Measurements from ENCODE around the gene AGER. TPM values are rescaled to one million over a fixed set of nuclear protein-coding genes. Genes with fewer than 3 reads are reported as not detected.

Gene AGER
- total RNA-seq, 1 experiment from 2014 or later = 14.3 TPM

GRCh38 chr6:32167154-32167760 lies 16.8 kb downstream of the AGER start:
- Histone ChIP-seq H3K27ac (ENCODE audit: insufficient read length, low read depth, low read length) (no peak overlapping the region), H2BK120ac (ENCODE audit: low read depth, low read length, poor library complexity, severe bottlenecking) (no peak overlapping the region), H4K91ac (ENCODE audit: insufficient read length, low read depth, low read length) (no peak overlapping the region), H3T11ph (ENCODE audit: low read length) (no peak overlapping the region), H3K14ac (ENCODE audit: insufficient read depth, low read length) (no peak overlapping the region), H4K5ac (ENCODE audit: insufficient read length, low read depth, low read length) (no peak overlapping the region), H2BK5ac (ENCODE audit: insufficient read length, low read length) (no peak overlapping the region), H2AFZ (ENCODE audit: low read length) (no peak overlapping the region), H3K4me1 (ENCODE audit: insufficient read depth, low read length) (no peaks in the 10 kb centered on the region), H3K23me2 (ENCODE audit: insufficient read length, low read depth, low read length, poor library complexity, severe bottlenecking) (no peaks in the 10 kb centered on the region), H3K23ac (ENCODE audit: insufficient read length, low read depth, low read length) (no peak overlapping the region), H2BK20ac (ENCODE audit: low read depth, low read length, poor library complexity, severe bottlenecking) (no peak overlapping the region), H3K18ac (ENCODE audit: insufficient read length, low read depth, low read length) (no peak overlapping the region), H2BK15ac (ENCODE audit: low read depth, low read length) (no peak overlapping the region), H2BK12ac (ENCODE audit: insufficient read length, low read depth, low read length) (no peak overlapping the region), H3K4ac (ENCODE audit: low read depth, low read length) (no peak overlapping the region), H3K27me3 (ENCODE audit: insufficient read depth, low read length) (no peaks in the 10 kb centered on the region), H3K9ac (ENCODE audit: extremely low read depth, insufficient read length, low read length) (no peak overlapping the region), H3K79me2 (ENCODE audit: insufficient read depth, low read length) (no peaks in the 10 kb centered on the region), H4K20me1 (ENCODE audit: control insufficient read depth, insufficient read depth, insufficient read length) (peaks cover 2% of the 10 kb centered on the region), H3K9me3 (ENCODE audit: control insufficient read depth, low read depth, low read length) (no peaks in the 10 kb centered on the region), H2AK5ac (ENCODE audit: insufficient read length, low read length) (no peak overlapping the region), H3K4me2 (ENCODE audit: insufficient read depth, insufficient read length, low read length) (no peak overlapping the region), H3K56ac (ENCODE audit: insufficient read length, low read depth, low read length) (no peak overlapping the region), H4K8ac (replicated peaks; ENCODE audit: insufficient read length, low read depth, low read length) (no peak overlapping the region), H3K79me1 (ENCODE audit: insufficient read depth, low read depth, low read length, poor library complexity, severe bottlenecking) (no peaks in the 10 kb centered on the region)
- TF ChIP-seq CTCF (conservative IDR thresholded peaks at IDR 0.05) = no peak
- Mint-ChIP-seq H3K4me1 (peaks cover 3 to 23% of the 10 kb centered on the region in 2 experiments; a peak in 2 of 4 replicates), H3K4me3 (no peak overlapping the region; a peak in 2 of 5 replicates), H3K36me3 (ENCODE audit: insufficient read depth in 1 of 3, low read depth in 3 of 3) (peaks cover 46 to 79% (median 61%) of the 10 kb centered on the region in 3 experiments), H3K27me3 (ENCODE audit: low read depth) (no peaks in the 10 kb centered on the region; the same call in 1 of the 2 replicates), H3K9me3 (no peaks in the 10 kb centered on the region), H3K27ac (peak overlapping the region in 2 of 3 experiments; percentile 38 to 66; a peak in 5 of 7 replicates)
- peak; percentile 68 for DNase-seq
- WGBS (ENCODE audit: extremely low coverage, insufficient read length, low lambda C conversion rate) = no CpG with 5 or more reads among the region's 32 CpGs
